GM21381 (cell line): ENCODE data around the gene RAB9B.
"Not testable (repeated sequence)": the region's sequence is repeated elsewhere in the genome, so short reads cannot be mapped to it uniquely, and the experiment has no call there.

Experiments used
- ATAC-seq: cut with Tn5 transposase; IDR thresholded peaks from one replicate; pipeline ENCODE4 v1.9.1; 2021; ENCODE audit warnings: mild to moderate bottlenecking, moderate library complexity; ENCODE audit not compliant: unreplicated experiment

The RAB9B gene

DNA sequence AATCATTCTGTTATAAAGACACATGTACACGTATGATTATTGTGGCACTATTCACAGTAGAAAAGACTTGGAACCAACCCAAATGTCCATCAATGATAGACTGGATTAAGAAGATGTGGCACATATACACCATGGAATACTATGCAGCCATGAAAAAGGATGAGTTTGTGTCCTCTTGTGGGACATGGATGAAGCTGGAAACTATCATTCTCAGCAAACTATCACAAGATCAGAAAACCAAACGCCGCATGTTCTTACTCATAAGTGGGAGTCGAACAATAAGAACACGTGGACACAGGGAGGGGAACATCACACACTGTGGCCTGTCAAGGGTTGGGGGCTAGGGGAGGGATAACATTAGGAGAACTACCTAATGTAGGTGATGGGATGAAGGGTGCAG is 15.0 kb downstream of the RAB9B start:
- ATAC-seq = not testable (repeated sequence)

- no peak for ATAC-seq
Measured at GRCh38 chrX:103811858-103812257, 20.2 kb downstream of the RAB9B start.

- no peak for ATAC-seq
Measured at GRCh38 chrX:103806862-103807474, 25.1 kb downstream of the RAB9B start.

GRCh38 chrX:103805860-103806259 is 26.2 kb downstream of the RAB9B start:
- no peak for ATAC-seq

GRCh38 chrX:103800318-103800717 is 31.7 kb downstream of the RAB9B start:
- ATAC-seq = no peak

GRCh38 chrX:103797691-103798090 is 34.4 kb downstream of the RAB9B start:
- no peak for ATAC-seq

DNA sequence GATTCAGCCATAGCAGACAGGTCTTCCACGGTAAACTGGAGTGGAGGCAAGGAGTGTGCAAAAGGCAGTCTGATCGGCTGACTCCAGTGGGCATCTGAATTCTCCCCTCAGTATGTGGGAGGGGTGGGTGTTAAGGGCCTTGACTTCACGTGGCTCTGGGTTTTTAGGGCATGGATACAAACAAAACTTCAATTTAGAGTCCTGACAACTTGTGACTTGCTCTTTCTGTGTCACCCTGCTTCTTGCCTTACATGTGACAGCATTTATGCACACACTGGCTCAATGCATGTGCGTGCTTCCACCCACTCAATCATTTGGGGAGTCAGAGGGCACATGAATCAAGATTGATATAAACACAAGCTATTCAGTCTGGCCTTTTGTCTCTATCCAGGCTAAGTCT is 37.9 kb downstream of the RAB9B start:
- no peak for ATAC-seq

DNA sequence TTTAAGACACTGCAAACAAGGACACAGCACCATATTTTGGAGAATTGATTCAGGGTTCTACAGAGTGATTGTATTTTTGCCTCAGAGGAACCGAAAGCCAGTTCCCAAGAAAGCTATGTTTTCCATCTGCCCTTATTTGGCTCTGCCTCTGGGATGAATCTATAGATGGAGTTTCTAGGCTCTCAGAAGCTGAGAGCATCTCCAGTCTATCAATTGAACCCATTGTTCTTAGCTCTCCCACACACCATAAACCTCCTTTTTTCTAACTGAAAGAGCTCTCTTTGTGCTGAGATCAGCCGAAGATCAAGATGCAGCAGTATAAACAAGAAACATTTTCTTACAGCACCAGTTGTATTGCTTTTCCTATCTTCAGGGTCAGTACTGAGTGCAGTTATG is 38.5 kb downstream of the RAB9B start:
- no peak for ATAC-seq

DNA sequence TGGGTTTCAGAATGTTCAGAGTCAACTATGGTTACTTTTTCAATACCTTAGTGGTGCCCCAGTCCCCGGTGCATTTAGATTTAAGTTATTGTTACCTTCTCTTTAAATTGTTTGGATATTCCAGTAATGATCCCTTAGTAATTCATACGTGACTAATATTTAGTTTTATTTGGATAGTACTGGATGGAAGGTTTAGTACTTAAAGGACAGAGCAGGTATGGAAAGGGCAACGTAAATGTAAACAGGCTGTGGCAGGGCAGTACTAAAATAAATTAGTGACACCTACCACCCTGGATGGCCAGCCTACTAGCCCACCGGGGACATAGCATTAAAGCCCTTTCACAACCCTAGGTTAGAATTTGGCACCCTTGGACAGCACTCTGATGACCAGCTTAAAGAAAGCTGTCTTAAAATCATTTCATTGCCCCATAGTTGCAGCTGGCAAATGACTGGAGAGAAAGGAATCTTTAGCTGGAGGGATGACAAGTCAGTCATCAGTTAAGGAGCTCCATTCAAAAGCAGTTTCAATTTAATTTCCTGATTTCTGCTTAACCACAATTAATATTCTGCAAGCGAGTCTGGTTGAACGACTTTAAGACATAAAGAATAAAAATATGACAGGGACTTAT is 39.0 kb downstream of the RAB9B start:
- no peak for ATAC-seq

DNA sequence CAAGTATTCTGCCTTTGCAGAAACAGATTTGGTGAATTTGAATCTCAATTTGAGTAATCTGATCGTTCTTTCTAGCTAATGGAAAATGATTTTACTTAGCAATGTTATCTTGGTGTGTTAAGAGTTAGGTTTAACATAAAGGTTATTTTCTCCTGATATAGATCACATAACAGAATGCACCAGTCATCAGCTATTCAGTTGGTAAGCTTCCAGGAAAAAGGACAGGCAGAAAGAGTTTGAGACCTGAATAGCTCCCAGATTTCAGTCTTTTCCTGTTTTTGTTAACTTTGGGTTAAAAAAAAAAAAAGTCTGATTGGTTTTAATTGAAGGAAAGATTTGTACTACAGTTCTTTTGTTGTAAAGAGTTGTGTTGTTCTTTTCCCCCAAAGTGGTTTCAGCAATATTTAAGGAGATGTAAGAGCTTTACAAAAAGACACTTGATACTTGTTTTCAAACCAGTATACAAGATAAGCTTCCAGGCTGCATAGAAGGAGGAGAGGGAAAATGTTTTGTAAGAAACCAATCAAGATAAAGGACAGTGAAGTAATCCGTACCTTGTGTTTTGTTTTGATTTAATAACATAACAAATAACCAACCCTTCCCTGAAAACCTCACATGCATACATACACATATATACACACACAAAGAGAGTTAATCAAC is 40.1 kb downstream of the RAB9B start:
- ATAC-seq = no peak

DNA sequence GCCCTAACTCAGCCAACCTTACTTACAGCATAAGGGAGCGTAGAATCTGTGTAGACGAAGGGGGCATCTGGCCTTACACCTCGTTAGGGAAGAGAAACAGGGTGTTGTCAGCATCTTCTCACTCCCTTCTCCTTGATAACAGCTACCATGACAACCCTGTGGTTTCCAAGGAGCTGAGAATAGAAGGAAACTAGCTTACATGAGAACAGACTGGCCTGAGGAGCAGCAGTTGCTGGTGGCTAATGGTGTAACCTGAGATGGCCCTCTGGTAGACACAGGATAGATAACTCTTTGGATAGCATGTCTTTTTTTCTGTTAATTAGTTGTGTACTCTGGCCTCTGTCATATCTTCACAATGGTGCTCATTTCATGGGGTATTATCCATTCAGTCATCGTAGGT is 40.8 kb downstream of the RAB9B start:
- no peak for ATAC-seq

GRCh38 chrX:103789004-103789403 is 43.1 kb downstream of the RAB9B start:
- ATAC-seq = peak; percentile 88

DNA sequence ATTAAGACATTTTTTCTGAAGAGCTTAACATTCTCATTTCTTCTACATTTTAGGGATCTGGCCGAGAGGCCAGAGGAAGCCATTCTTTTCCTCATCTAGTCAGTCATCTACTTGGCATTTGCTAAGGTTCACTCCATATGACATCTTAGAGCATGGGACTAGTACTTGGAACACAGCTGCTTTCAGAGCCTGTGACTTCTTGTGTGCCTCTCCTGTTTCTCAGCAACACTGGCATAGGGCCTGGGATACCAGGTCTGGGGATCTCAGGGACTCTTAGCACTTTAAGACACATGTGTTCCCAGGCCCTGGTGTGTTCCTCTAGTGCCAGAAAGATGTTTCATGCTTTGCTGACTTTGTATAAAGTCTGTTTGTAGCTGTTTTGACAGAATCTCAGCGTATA is 48.1 kb downstream of the RAB9B start:
- no peak for ATAC-seq

- ATAC-seq = no peak
Measured at GRCh38 chrX:103783196-103783595, 48.9 kb downstream of the RAB9B start.

DNA sequence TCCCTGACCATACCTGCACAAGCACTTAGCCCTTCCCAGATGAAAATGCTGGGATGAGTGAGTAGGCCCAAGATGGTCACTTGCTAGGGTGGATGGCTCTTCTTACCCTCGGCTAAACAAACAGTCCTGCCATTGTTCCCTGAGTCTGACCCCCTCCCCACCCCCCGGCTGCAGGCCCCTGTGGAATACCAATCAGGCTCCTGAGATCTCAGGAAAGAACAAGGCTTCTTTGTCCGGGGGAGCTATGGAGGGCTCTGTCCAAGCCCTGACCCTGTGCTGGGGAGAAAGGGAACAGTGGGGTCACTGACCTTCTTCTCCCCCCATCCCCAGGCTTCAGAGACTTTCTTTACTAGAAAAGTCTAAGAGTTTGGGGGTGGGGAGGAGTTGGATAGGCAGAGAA is 49.4 kb downstream of the RAB9B start:
- ATAC-seq = no peak

GRCh38 chrX:103781706-103782105 is 50.4 kb downstream of the RAB9B start:
- ATAC-seq = no peak

DNA sequence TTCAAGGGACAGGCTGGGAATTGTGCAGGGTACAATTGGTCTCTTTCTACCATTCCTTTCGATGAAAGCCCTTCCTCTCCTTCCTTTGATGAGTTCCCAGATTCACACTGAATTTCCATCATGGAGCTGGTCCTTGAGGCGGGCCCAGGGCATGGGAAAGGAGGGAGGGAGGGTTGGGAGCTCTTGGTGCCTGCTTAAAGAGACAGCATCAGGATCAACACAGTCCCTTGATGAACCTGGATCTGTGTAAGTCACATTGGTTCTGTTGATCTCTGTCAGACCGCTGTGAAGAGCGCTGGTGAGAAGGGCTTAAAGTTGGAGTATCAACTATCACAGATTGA is 51.0 kb downstream of the RAB9B start:
- ATAC-seq = no peak

DNA sequence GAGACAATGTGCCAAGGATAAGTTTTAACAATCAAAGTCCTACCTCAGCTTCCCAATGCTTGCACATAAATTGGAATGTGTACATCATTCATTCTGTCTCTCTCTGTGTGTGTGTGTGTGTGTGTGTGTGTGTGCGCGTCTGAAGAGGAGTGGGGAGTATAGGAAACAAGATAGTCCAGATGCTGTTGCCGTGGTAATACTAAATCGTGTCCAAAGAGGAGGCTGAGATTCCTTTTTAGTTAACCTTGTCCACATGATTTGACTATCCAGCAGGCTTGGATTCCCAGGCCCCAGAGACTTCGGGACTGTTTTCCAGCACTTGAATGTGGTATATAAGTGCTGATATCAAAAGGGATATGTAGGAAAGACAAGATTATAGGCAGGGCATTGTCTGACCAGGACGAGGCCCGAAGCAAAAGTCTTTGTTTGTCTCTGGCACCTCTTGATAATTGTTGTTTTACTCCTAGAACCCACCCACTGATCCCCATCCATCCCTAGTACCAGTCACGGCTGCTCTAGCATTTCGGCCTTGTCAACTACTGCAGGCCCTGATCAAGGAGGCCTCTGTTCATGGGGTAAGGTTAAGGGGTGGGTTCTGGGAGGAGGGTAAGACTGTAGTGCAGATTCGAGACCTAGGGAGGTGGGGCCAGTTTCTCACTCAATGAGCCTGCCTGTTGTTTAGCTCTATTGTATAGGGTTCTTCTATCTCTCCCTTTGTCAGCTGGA is 51.6 kb downstream of the RAB9B start:
- ATAC-seq = no peak

- ATAC-seq = no peak
Measured at GRCh38 chrX:103779141-103779789, 52.8 kb downstream of the RAB9B start.

DNA sequence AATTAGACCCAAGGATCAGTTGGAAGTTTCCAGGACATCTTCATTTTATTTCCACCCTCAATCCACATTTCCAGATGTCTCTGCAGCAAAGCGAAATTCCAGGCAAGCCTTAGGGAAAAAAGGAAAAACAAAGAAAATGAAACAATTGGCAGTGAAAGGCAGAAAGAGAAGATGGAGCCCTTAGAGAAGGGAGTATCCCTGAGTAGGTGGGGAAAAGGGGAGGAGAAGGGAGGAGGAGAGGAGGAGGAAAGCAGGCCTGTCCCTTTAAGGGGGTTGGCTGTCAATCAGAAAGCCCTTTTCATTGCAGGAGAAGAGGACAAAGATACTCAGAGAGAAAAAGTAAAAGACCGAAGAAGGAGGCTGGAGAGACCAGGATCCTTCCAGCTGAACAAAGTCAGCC is 55.5 kb downstream of the RAB9B start, which contains the start of gene PLP1:
PLP1 (plus strand) TSS at position 295 of the 400 bp plus-strand sequence. CDS start 156 bp downstream, outside the sequence.
- no peak for ATAC-seq

- no peak for ATAC-seq
Measured at GRCh38 chrX:103774070-103774642, 57.9 kb downstream of the RAB9B start.
